Stomach smooth muscle (tissue), 2 donors: ENCODE data around the gene HEMK1.

ENCODE experiments used
- H3K27ac ChIP-seq: one replicate; pipeline ENCODE4 v1.7.0; 2013; ENCODE audit warnings: mild to moderate bottlenecking, low read length, inconsistent platforms
- H3K27me3 ChIP-seq, 2 donors: one replicate each; pipeline ENCODE4 v1.7.0; 2013; ENCODE audit warnings: low read length in 2 of 2; ENCODE audit not compliant: insufficient read depth in 2 of 2, control insufficient read depth in 1 of 2
- H3K36me3 ChIP-seq, 2 donors: one replicate each; pipeline ENCODE4 v1.7.0; 2013; ENCODE audit warnings: low read length in 2 of 2; ENCODE audit not compliant: control insufficient read depth in 2 of 2, insufficient read depth in 2 of 2
- H3K4me1 ChIP-seq: one replicate; pipeline ENCODE4 v1.7.0; 2013; ENCODE audit warnings: low read length; ENCODE audit not compliant: control insufficient read depth, insufficient read depth
- H3K4me3 ChIP-seq, 2 donors: one replicate each; pipeline ENCODE4 v1.7.0; 2013; ENCODE audit warnings: low read length in 2 of 2
- H3K9ac ChIP-seq, 2 donors: one replicate each; pipeline ENCODE4 v1.7.0; 2013; ENCODE audit warnings: low read length in 2 of 2, mild to moderate bottlenecking in 1 of 2
- H3K9me3 ChIP-seq, 2 donors: one replicate each; pipeline ENCODE4 v1.7.0; 2013; ENCODE audit warnings: low read length in 2 of 2; ENCODE audit not compliant: control insufficient read depth in 2 of 2
- donor health status: healthy.
- donor health status: Pancreatic carcinoma.

The HEMK1 gene

DNA sequence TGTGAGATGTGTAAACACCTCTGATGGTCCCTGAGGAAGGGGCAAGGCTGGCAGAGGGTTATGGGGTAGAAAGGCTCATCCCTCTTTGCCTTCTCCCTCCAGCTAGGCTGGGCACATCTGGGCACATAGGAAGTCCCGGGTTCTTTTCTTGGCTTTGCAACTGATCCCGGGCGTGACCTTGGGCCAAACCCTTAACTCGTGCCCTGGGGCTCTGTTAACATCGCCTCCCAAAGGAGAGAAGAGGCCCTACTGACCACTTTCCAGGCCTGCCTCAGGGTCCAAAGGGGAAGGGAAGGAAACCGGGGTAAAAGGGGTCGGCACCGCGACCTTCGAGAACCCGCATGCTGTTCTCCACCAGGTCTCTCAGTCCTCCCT, 2.3 kb upstream of the HEMK1 start:
- H3K27me3 ChIP-seq, result no peaks in the 10 kb centered on the region
- H3K36me3 ChIP-seq, result no peaks in the 10 kb centered on the region
- peak overlapping the region; percentile 66 to 86 for H3K9ac ChIP-seq
- peak overlapping the region; percentile 66 for H3K27ac ChIP-seq
- no peaks in the 10 kb centered on the region for H3K9me3 ChIP-seq
- H3K4me3 ChIP-seq, result peak overlapping the region; percentile 40 to 99
- H3K4me1 ChIP-seq, result peaks cover 51% of the 10 kb centered on the region

DNA sequence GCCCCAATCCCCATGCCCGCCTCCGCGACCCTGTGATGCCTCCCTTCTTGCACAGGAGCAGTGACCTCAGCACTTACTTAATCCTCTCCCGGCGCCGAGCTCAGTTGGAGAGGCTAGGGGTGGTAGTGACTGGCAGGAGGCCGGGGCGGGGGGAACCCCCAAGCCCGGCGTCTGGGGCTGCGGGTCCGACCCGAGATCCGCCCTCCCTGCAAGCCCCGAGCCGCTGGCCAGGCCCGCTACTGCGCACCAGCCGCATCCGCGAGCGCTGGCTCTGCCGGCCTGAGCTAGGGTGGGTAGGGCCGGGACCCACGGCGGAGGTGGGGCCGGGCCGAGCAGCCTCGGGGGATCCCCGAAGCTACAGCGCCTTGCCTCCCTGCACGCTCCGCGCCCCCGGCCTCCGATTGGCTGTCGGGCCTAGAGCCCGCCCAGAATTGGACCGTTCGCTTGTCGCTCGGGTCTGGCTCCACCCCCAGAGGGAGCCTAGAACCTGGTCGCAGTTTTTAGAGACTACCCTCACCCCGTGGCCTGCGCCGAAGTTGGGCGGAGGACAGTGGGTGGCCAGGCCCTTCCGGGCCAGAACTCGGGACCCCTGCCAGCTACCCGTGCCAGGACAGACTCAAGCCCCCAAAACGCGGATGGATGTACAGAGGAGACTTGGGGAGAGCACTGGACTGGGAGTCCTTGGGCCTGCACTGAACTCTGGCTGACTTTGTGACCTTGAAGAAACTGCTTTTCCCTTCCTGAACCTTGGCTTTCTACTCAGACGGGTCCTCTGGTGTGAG, 1.7 kb upstream of the HEMK1 start, which contains the start of gene C3orf18:
Gene C3orf18 (minus strand): TSS at position 362 of the 782 bp plus-strand sequence. CDS start 2,048 bp downstream, outside the sequence.
- Histone ChIP-seq H3K4me1 (peaks cover 56% of the 10 kb centered on the region), H3K27me3 (no peaks in the 10 kb centered on the region), H3K4me3 (peak within 1 kb of the TSS; percentile 40 to 99), H3K9me3 (no peaks in the 10 kb centered on the region), H3K36me3 (peaks cover 0 to 2% of the 10 kb centered on the region in 2 donors), H3K27ac (peak within 1 kb of the TSS; percentile 85), H3K9ac (peak within 1 kb of the TSS; percentile 66 to 86)

DNA sequence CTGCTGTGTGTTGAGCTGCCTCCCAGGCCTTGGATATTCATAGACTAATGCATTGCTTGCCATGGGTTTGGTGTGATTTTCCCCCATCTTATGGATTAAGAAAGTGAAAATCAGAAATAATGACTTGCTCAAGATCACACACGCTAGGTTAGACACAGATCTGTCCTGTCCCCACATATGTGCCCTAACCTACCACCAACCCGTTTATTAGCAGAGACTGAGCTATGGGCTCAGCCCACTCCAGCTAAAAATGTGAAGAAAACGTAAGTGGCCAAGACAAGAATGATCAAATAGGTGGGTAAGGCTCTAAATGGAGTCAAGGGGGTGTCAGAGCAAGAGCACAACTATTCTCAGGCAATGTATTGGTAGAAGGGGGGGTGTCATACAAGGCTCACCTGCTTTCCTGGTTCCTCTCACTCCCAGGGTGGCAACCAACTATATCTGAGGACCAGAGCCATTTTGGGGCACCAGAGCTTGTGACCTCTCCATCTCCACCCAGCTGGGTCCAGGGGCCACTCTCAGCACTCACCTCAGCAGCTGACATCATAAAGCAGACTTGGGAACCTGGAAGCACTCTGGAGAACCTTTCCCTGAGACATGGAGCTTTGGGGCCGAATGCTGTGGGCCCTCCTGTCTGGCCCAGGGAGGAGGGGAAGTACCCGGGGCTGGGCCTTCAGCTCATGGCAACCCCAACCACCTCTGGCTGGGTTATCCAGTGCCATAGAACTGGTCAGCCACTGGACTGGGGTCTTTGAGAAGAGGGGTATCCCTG, 1.4 kb downstream of the HEMK1 start:
- Histone ChIP-seq H3K36me3 (peaks cover 0 to 12% of the 10 kb centered on the region in 2 donors), H3K9me3 (no peaks in the 10 kb centered on the region), H3K27me3 (no peaks in the 10 kb centered on the region), H3K9ac (peak overlapping the region in 1 of 2 donors; percentile 85), H3K4me3 (no peak overlapping the region), H3K4me1 (peaks cover 57% of the 10 kb centered on the region), H3K27ac (no peak overlapping the region)

DNA sequence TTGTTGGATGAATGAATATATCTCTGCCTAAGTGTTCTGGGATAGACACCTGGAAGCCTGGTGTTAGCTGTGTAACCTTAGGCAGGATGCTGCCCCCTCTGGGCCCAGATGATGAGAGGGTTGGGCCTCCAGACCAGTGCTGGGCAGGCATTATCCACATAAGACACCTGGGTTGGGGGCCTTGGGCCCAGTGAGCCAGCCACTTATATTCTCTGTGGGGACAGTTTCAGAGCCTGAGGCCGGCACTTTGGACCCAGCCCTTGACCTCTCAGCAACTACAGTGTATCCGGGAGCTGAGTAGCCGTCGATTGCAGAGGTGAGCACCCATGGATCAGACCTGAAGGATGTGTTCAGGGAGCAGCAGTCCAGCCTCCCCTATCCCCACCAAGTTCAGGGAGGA, 2.2 kb downstream of the HEMK1 start:
- no peaks in the 10 kb centered on the region for H3K27me3 ChIP-seq
- no peaks in the 10 kb centered on the region for H3K9me3 ChIP-seq
- H3K4me1 ChIP-seq, result peaks cover 53% of the 10 kb centered on the region
- no peak overlapping the region for H3K27ac ChIP-seq
- no peak overlapping the region for H3K4me3 ChIP-seq
- H3K9ac ChIP-seq, result no peak overlapping the region
- peaks cover 0 to 16% of the 10 kb centered on the region in 2 donors for H3K36me3 ChIP-seq

DNA sequence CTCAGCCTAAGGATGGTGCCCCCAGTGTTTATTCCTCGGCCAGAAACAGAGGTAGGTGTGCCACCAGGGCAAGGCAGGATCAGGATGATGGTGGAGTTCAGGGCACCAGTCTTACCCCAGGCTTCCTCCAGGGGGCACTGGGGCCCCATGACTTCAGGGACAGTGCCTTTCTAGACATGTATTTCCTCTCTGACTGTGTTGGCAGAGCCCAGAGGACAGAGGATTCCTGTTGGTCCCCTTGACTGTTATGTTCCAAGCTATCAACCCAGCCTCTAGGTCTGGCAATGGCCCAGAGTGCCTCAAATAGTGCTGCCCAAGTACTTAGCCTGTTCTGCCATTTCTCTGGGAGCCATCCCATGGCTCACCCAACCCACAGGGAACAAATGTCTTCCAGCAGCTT, 2.8 kb downstream of the HEMK1 start:
- H3K9ac ChIP-seq, result no peak overlapping the region
- peaks cover 47% of the 10 kb centered on the region for H3K4me1 ChIP-seq

DNA sequence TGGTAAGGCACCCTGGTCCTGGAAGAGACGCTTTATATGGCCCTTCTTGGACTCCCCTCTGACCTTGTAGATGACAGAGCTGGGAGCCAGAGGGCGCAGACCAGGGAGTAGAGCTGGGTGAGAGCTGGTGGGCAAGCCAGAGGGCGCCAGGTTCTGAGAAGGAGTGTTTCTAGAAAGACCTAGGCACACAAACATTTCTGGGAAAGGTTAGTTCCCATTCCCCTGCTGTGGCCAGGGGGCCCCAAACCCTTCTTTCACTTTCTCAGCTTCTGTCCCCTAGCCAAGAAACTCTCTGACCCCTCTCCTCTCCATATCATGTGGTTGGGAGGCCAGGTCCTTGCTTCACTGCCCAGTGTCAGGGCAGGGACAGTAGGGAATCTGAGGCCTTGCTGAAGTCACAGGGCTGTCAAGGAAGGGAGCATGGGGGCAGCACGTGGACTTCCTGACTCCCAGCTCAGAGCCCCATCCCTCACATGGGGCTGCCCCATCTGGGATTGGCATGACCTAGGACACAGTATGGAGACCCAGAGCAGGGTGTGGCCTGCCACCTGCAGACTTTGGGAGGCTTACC, 3.6 kb downstream of the HEMK1 start:
- Histone ChIP-seq H3K4me3 (no peak overlapping the region), H3K27ac (no peak overlapping the region), H3K9ac (no peak overlapping the region), H3K36me3 (peaks cover 3 to 22% of the 10 kb centered on the region in 2 donors), H3K27me3 (no peaks in the 10 kb centered on the region), H3K4me1 (peaks cover 39% of the 10 kb centered on the region), H3K9me3 (no peaks in the 10 kb centered on the region)

More for the DNA sequence above, 2.8 kb downstream of the HEMK1 start:
- no peak overlapping the region for H3K27ac ChIP-seq
- no peaks in the 10 kb centered on the region for H3K27me3 ChIP-seq
- H3K36me3 ChIP-seq, result peaks cover 0 to 16% of the 10 kb centered on the region in 2 donors
- H3K9me3 ChIP-seq, result no peaks in the 10 kb centered on the region
- H3K4me3 ChIP-seq, result peak overlapping the region in 1 of 2 donors; percentile 35

DNA sequence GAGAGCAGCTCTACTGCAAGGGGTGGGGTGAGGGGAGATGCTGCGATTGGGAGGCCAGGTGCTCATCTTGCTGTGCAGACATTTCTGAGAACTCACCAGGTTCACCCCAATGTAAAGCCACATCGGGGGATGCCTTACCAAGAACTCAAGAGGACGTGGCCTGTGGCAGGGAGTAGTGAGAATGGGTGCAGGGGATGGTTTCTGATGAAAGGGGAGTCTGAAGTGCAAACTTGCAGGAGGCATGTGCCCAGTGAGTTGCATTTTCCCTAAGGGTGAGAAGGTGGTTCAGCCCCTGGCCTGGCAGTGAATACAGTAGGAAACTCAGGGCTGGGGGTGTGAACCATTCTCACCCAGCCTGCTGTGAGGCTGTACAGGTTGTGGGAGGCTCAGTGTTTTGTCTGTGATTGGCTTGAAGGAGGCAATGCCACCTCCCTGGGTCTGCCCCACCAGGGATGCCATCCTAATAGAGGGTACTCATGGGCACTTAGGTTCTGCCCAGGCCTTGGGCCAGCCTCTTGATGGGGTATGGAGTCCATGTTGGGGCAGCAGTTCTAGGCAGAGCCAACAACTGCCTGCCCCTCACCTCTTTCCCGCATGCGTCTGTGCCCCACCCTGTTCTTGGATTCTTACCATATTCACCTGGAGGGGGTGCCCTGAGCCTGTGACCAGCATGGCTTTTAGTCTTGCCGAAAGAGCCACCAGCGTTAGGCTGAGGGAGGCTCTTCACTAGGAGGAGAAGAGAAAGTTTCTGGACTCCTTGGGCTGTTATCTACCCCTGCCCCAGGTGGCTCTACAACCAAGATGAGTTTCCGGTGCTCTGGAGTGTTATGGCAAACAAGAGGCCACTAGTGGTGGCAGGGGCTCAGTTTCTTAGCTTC, 4.5 kb downstream of the HEMK1 start:
- no peaks in the 10 kb centered on the region for H3K27me3 ChIP-seq
- H3K27ac ChIP-seq, result no peak overlapping the region
- H3K9ac ChIP-seq, result no peak overlapping the region
- H3K36me3 ChIP-seq, result peaks cover 8 to 28% of the 10 kb centered on the region in 2 donors
- no peaks in the 10 kb centered on the region for H3K9me3 ChIP-seq
- peaks cover 30% of the 10 kb centered on the region for H3K4me1 ChIP-seq
- H3K4me3 ChIP-seq, result no peak overlapping the region

DNA sequence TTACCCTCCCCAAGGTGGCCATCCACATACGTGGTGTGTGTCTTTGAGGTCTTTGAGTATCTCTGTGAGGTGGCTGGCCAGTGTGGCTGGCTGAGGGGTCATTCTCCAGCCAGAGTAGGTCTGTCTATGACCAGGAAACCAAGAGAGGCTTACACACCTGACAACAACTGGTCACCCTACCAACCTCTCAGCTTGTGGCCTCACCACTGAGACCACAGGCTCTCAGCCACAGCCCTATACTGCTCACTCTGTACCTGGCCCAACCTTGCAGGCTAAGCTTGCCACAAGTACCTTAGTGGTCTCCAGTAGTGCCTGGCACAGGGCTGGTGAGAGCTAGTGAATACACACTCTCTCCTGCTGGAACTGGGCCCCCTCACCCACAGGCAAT, 5.1 kb downstream of the HEMK1 start:
- peaks cover 28% of the 10 kb centered on the region for H3K4me1 ChIP-seq
- H3K27ac ChIP-seq, result no peak overlapping the region
- no peak overlapping the region for H3K4me3 ChIP-seq
- no peaks in the 10 kb centered on the region for H3K9me3 ChIP-seq
- H3K36me3 ChIP-seq, result peaks cover 11 to 34% of the 10 kb centered on the region in 2 donors
- H3K27me3 ChIP-seq, result no peaks in the 10 kb centered on the region
- H3K9ac ChIP-seq, result peak overlapping the region in 1 of 2 donors; percentile 47

DNA sequence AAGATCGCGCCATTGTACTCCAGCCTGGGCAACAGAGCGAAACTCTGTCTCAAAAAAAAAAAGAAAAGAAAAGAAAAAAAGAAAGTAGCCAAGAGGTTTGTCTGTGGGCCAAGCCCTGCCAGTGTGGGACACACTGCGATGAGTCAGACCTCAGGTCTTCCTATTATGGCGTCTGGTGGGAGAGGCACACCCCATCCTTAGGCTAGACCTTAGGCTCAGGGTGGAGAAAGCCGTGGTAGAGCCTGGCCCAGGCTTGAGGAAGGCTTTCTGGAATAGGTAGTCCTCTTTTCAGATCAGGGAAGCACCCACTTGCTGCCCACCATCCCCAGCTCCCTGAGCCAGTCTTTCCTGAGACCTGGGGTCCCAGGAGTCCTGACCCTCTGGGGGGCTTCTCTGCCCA, 6.0 kb downstream of the HEMK1 start:
- H3K27ac ChIP-seq, result no peak overlapping the region
- no peak overlapping the region for H3K9ac ChIP-seq

DNA sequence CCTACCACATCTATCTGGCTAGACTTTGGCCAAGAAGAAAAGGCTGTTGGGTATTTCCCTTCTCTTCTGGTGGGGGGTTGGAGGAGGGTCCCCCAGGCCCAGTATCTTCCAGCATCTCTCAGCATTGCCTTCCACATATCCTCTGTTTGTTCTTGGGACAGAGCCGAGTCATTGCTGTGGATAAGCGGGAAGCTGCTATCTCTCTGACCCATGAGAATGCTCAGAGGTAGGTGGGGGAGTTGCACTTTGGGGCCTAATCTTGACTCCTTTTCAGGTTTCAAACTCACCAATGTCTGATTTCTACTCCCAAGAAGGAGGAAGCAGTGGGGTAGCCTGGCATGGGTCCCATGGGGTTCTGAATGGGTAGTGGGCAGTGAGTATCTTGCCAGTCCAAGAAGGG, 8.0 kb downstream of the HEMK1 start:
- no peak overlapping the region for H3K27ac ChIP-seq
- H3K36me3 ChIP-seq, result peaks cover 19 to 42% of the 10 kb centered on the region in 2 donors
- H3K9ac ChIP-seq, result no peak overlapping the region
- H3K9me3 ChIP-seq, result no peaks in the 10 kb centered on the region
- H3K4me3 ChIP-seq, result no peak overlapping the region
- H3K4me1 ChIP-seq, result peaks cover 6% of the 10 kb centered on the region
- H3K27me3 ChIP-seq, result no peaks in the 10 kb centered on the region

More for the DNA sequence above, 6.0 kb downstream of the HEMK1 start:
- H3K4me3 ChIP-seq, result no peak overlapping the region
- no peaks in the 10 kb centered on the region for H3K9me3 ChIP-seq
- peaks cover 14 to 39% of the 10 kb centered on the region in 2 donors for H3K36me3 ChIP-seq
- H3K27me3 ChIP-seq, result no peaks in the 10 kb centered on the region
- peaks cover 22% of the 10 kb centered on the region for H3K4me1 ChIP-seq
